Astrocyte (in vitro differentiated cells and primary cell): ENCODE data around the gene TXNDC12.

Source experiments
- CTCF ChIP-seq: IDR thresholded peaks from 2 replicates; pipeline ENCODE4 v1.5.1; 2011; ENCODE audit warnings: low read depth, mild to moderate bottlenecking, inconsistent platforms, low read length, moderate library complexity; ENCODE audit not compliant: insufficient read depth
- EZH2 ChIP-seq: IDR thresholded peaks from 2 replicates; pipeline ENCODE4 v1.6.1; 2012; ENCODE audit warnings: mild to moderate bottlenecking, low read length, inconsistent platforms; ENCODE audit not compliant: insufficient read depth

GRCh38 chr1:52022133-52022532, 32.9 kb downstream of the TXNDC12 start:
- TF ChIP-seq CTCF (no peak), EZH2 (no peak)
